Trophoblast cell (in vitro differentiated cells and primary cell): ENCODE data around the gene CASS4.

Source experiments
- DNase-seq, 2 donors: peaks; one replicate each; pipeline ENCODE4 v3.0.0-alpha.2; 2016
- H2AFZ ChIP-seq: 2 replicates; pipeline ENCODE4 v1.6.1; 2013; ENCODE audit warnings: low read length, moderate library complexity, mild to moderate bottlenecking; ENCODE audit not compliant: insufficient read depth, poor library complexity
- H2AK5ac ChIP-seq: 2 replicates; pipeline ENCODE4 v1.6.1; 2013; ENCODE audit warnings: mild to moderate bottlenecking, low read length
- H2BK120ac ChIP-seq: 2 replicates; pipeline ENCODE4 v1.6.1; 2013; ENCODE audit warnings: low read length, mild to moderate bottlenecking, moderate library complexity; ENCODE audit not compliant: insufficient read depth, poor library complexity
- H2BK12ac ChIP-seq: 2 replicates; pipeline ENCODE4 v1.6.1; 2013; ENCODE audit warnings: mild to moderate bottlenecking, low read length, moderate library complexity
- H2BK5ac ChIP-seq: 2 replicates; pipeline ENCODE4 v1.6.1; 2013; ENCODE audit warnings: low read length, low read depth, moderate library complexity, mild to moderate bottlenecking; ENCODE audit not compliant: poor library complexity
- H3K14ac ChIP-seq: 2 replicates; pipeline ENCODE4 v1.6.1; 2013; ENCODE audit warnings: mild to moderate bottlenecking, low read length
- H3K18ac ChIP-seq: 2 replicates; pipeline ENCODE4 v1.6.1; 2013; ENCODE audit warnings: mild to moderate bottlenecking, low read length
- H3K23ac ChIP-seq: 2 replicates; pipeline ENCODE4 v1.6.1; 2013; ENCODE audit warnings: low read length
- H3K27ac ChIP-seq: 2 replicates; pipeline ENCODE4 v1.5.1; 2013; ENCODE audit warnings: low read depth, mild to moderate bottlenecking, inconsistent platforms, low read length, moderate library complexity
- H3K27me3 ChIP-seq: 2 replicates; pipeline ENCODE4 v1.6.1; 2013; ENCODE audit warnings: inconsistent platforms, mild to moderate bottlenecking, low read length, moderate library complexity; ENCODE audit not compliant: insufficient read depth
- H3K36me3 ChIP-seq, 2 experiments: 1 replicate in 1 of 2; 2 replicates in 1 of 2; pipeline ENCODE4 v1.6.1; 2013; ENCODE audit warnings: low read length in 2 of 2, mild to moderate bottlenecking in 2 of 2, moderate library complexity in 1 of 2; ENCODE audit not compliant: insufficient read depth in 2 of 2, control insufficient read depth in 1 of 2
- H3K4ac ChIP-seq: 2 replicates; pipeline ENCODE4 v1.6.1; 2013; ENCODE audit warnings: low read depth, mild to moderate bottlenecking, low read length, moderate library complexity
- H3K4me1 ChIP-seq, 2 experiments: 1 replicate in 1 of 2; 2 replicates in 1 of 2; pipeline ENCODE4 v1.6.1; 2013; ENCODE audit warnings: low read length in 2 of 2, mild to moderate bottlenecking in 2 of 2, moderate library complexity in 1 of 2; ENCODE audit not compliant: insufficient read depth in 2 of 2, control insufficient read depth in 1 of 2
- H3K4me2 ChIP-seq: 2 replicates; pipeline ENCODE4 v1.6.1; 2013; ENCODE audit warnings: inconsistent platforms, mild to moderate bottlenecking, low read length, moderate library complexity
- H3K4me3 ChIP-seq: 2 replicates; pipeline ENCODE4 v1.5.1; 2013; ENCODE audit warnings: mild to moderate bottlenecking, low read depth, low read length, inconsistent platforms
- H3K79me1 ChIP-seq: one replicate; pipeline ENCODE4 v1.6.1; 2013; ENCODE audit warnings: low read length
- H3K79me2 ChIP-seq: 2 replicates; pipeline ENCODE4 v1.6.1; 2013; ENCODE audit warnings: low read length, mild to moderate bottlenecking; ENCODE audit not compliant: control insufficient read depth, insufficient read depth, poor library complexity
- H3K9ac ChIP-seq: 2 replicates; pipeline ENCODE4 v1.6.1; 2013; ENCODE audit warnings: mild to moderate bottlenecking, low read length
- H3K9me3 ChIP-seq: 2 replicates; pipeline ENCODE4 v1.6.1; 2013; ENCODE audit warnings: low read depth, mild to moderate bottlenecking, control low read depth, inconsistent platforms, low read length; ENCODE audit not compliant: insufficient read depth
- H4K12ac ChIP-seq: 2 replicates; pipeline ENCODE4 v1.6.1; 2013; ENCODE audit warnings: low read depth, mild to moderate bottlenecking, low read length, moderate library complexity
- H4K8ac ChIP-seq: 2 replicates; pipeline ENCODE4 v1.6.1; 2013; ENCODE audit warnings: low read depth, mild to moderate bottlenecking, low read length, moderate library complexity
- H4K91ac ChIP-seq: one replicate; pipeline ENCODE4 v1.6.1; 2013; ENCODE audit warnings: low read depth, mild to moderate bottlenecking, low read length, moderate library complexity
- WGBS: extraction: QIAGEN DNeasy Blood & Tissue Kit; methylation state at CpG from one replicate; pipeline ENCODE4 v1.1.7; 2013; ENCODE audit warnings: missing lambda C conversion rate; ENCODE audit not compliant: insufficient read length, insufficient coverage; ENCODE audit errors: extremely low coverage; 5-methylcytosine and 5-hydroxymethylcytosine counted together

Gene CASS4

GRCh38 chr20:56369179-56369578 is 42.9 kb upstream of the CASS4 start:
- no peak overlapping the region for H2BK5ac ChIP-seq
- no peaks in the 10 kb centered on the region for H3K79me1 ChIP-seq
- no peak overlapping the region for H3K18ac ChIP-seq
- H4K91ac ChIP-seq = no peak overlapping the region
- WGBS = no CpG with 5 or more reads among the region's 4 CpGs
- no peak for DNase-seq
- no peaks in the 10 kb centered on the region for H3K79me2 ChIP-seq
- no peak overlapping the region for H3K4ac ChIP-seq
- no peak overlapping the region for H2AK5ac ChIP-seq
- no peaks in the 10 kb centered on the region for H3K4me1 ChIP-seq
- no peaks in the 10 kb centered on the region for H3K9me3 ChIP-seq
- no peak overlapping the region for H2BK120ac ChIP-seq
- peaks cover 28 to 58% of the 10 kb centered on the region in 2 experiments for H3K36me3 ChIP-seq
- no peak overlapping the region for H3K23ac ChIP-seq
- no peak overlapping the region for H3K4me2 ChIP-seq
- no peak overlapping the region for H3K27ac ChIP-seq
- no peak overlapping the region for H3K4me3 ChIP-seq
- no peak overlapping the region for H3K9ac ChIP-seq
- H4K8ac ChIP-seq = no peak overlapping the region
- H2AFZ ChIP-seq = no peak overlapping the region
- no peak overlapping the region for H2BK12ac ChIP-seq
- no peak overlapping the region for H3K14ac ChIP-seq
- no peaks in the 10 kb centered on the region for H3K27me3 ChIP-seq
- H4K12ac ChIP-seq = no peak overlapping the region

- H2BK12ac ChIP-seq = no peak overlapping the region
- no peak overlapping the region for H2BK120ac ChIP-seq
Observed at GRCh38 chr20:56371977-56372376, 40.1 kb upstream of the CASS4 start.

DNA sequence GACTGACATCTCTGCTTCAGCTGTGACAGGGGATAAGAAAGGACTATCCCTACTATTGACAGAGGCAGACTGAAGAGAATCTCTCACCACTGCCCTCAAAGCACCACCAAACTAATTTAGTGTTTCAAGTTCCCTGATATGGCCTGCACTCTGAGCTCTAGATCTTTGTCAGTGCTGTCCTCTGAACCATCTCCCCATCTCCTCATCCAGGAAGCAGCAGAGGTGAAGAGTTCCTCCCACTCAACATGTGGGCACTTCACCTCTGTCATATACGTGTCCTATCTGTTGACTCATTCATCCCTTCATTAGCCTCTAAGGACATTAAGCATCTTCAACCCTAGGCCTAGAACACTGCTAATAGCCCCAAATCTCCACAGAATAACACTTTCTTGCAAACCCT is 39.2 kb upstream of the CASS4 start:
- H4K8ac ChIP-seq = no peak overlapping the region
- H2AK5ac ChIP-seq = no peak overlapping the region
- no peaks in the 10 kb centered on the region for H3K9me3 ChIP-seq
- no peak overlapping the region for H3K14ac ChIP-seq
- no peak overlapping the region for H3K4ac ChIP-seq
- H3K4me1 ChIP-seq = no peaks in the 10 kb centered on the region
- H3K36me3 ChIP-seq = peaks cover 23 to 47% of the 10 kb centered on the region in 2 experiments
- H3K79me2 ChIP-seq = no peaks in the 10 kb centered on the region
- no peak overlapping the region for H3K27ac ChIP-seq
- no peak overlapping the region for H3K23ac ChIP-seq
- no peak overlapping the region for H4K91ac ChIP-seq
- H3K4me2 ChIP-seq = no peak overlapping the region
- no peak overlapping the region for H2AFZ ChIP-seq
- no peak overlapping the region for H2BK120ac ChIP-seq
- no peak overlapping the region for H3K9ac ChIP-seq
- H2BK12ac ChIP-seq = no peak overlapping the region
- DNase-seq = no peak
- H3K4me3 ChIP-seq = no peak overlapping the region
- no peaks in the 10 kb centered on the region for H3K27me3 ChIP-seq
- H2BK5ac ChIP-seq = no peak overlapping the region
- no CpG with 5 or more reads among the region's 1 CpG for WGBS
- H3K79me1 ChIP-seq = no peaks in the 10 kb centered on the region
- no peak overlapping the region for H3K18ac ChIP-seq
- no peak overlapping the region for H4K12ac ChIP-seq

More at GRCh38 chr20:56371977-56372376, 40.1 kb upstream of the CASS4 start:
- no peak overlapping the region for H3K27ac ChIP-seq
- H3K4ac ChIP-seq = no peak overlapping the region
- H3K4me1 ChIP-seq = no peaks in the 10 kb centered on the region
- H3K9ac ChIP-seq = peak overlapping the region; percentile 43
- no peak overlapping the region for H4K91ac ChIP-seq
- no peak overlapping the region for H3K4me3 ChIP-seq
- H3K36me3 ChIP-seq = peaks cover 26 to 48% of the 10 kb centered on the region in 2 experiments
- H4K8ac ChIP-seq = no peak overlapping the region
- no peak overlapping the region for H2AFZ ChIP-seq
- no peak overlapping the region for H2BK5ac ChIP-seq
- H3K79me1 ChIP-seq = no peaks in the 10 kb centered on the region
- no peak overlapping the region for H3K14ac ChIP-seq
- H3K4me2 ChIP-seq = no peak overlapping the region
- no CpG with 5 or more reads among the region's 11 CpGs for WGBS
- DNase-seq = no peak
- H4K12ac ChIP-seq = no peak overlapping the region
- no peaks in the 10 kb centered on the region for H3K79me2 ChIP-seq
- peak overlapping the region; percentile 51 for H3K18ac ChIP-seq
- H3K27me3 ChIP-seq = no peaks in the 10 kb centered on the region
- no peak overlapping the region for H2AK5ac ChIP-seq
- H3K23ac ChIP-seq = no peak overlapping the region
- no peaks in the 10 kb centered on the region for H3K9me3 ChIP-seq

GRCh38 chr20:56373942-56374341 is 38.1 kb upstream of the CASS4 start:
- no peaks in the 10 kb centered on the region for H3K27me3 ChIP-seq
- no peaks in the 10 kb centered on the region for H3K4me1 ChIP-seq
- WGBS = no CpG with 5 or more reads among the region's 1 CpG

More at GRCh38 chr20:56373942-56374341, 38.1 kb upstream of the CASS4 start:
- Histone ChIP-seq H3K9me3 (no peaks in the 10 kb centered on the region), H3K79me1 (no peaks in the 10 kb centered on the region), H3K14ac (no peak overlapping the region), H3K18ac (no peak overlapping the region), H3K27ac (no peak overlapping the region), H3K9ac (no peak overlapping the region), H3K4me2 (no peak overlapping the region), H2AK5ac (no peak overlapping the region), H3K23ac (no peak overlapping the region), H2AFZ (no peak overlapping the region), H3K4ac (no peak overlapping the region), H3K79me2 (no peaks in the 10 kb centered on the region), H4K8ac (no peak overlapping the region), H4K91ac (no peak overlapping the region), H2BK12ac (no peak overlapping the region), H2BK5ac (no peak overlapping the region), H3K36me3 (peaks cover 23 to 47% of the 10 kb centered on the region in 2 experiments), H4K12ac (no peak overlapping the region), H2BK120ac (no peak overlapping the region), H3K4me3 (no peak overlapping the region)
- peak in 1 of 2 donors; percentile 25 for DNase-seq
